ENCODE data around the gene FANCC. TPM values are rescaled to one million over a fixed set of nuclear protein-coding genes. Genes with fewer than 3 reads are reported as not detected.
A peak's percentile ranks its signal among the peaks of the same experiment; 100 is the strongest.

FANCC gene
- total RNA-seq, 1 donor from 2014 or later: 7.9 TPM

- Histone ChIP-seq H3K79me2 (ENCODE audit: insufficient read depth, low read length) (peaks cover 99% of the 10 kb centered on the region), H3K9me3 (ENCODE audit: insufficient read depth, low read depth, low read length) (no peaks in the 10 kb centered on the region), H3K27me3 (ENCODE audit: insufficient read depth, low read length) (no peaks in the 10 kb centered on the region), H2AFZ (ENCODE audit: low read depth, low read length) (no peak overlapping the region), H3K4me2 (ENCODE audit: low read length) (no peak overlapping the region), H3K9ac (ENCODE audit: low read length) (no peak overlapping the region), H3K4me3 (ENCODE audit: insufficient read depth, low read depth, low read length) (no peak overlapping the region), H3K27ac (ENCODE audit: low read depth, low read length) (no peak overlapping the region), H4K20me1 (ENCODE audit: insufficient read depth, low read length) (peaks cover 98% of the 10 kb centered on the region), H3K36me3 (ENCODE audit: insufficient read depth, low read length) (peaks cover 39% of the 10 kb centered on the region), H3K4me1 (ENCODE audit: insufficient read depth, low read length) (peaks cover 29% of the 10 kb centered on the region)
- Mint-ChIP-seq H3K27ac (ENCODE audit: unreplicated experiment) (no peak overlapping the region), H3K27me3 (ENCODE audit: low read depth, unreplicated experiment) (no peaks in the 10 kb centered on the region), H3K4me1 (ENCODE audit: low read depth, unreplicated experiment) (peaks cover 47% of the 10 kb centered on the region), H3K9me3 (ENCODE audit: unreplicated experiment) (no peaks in the 10 kb centered on the region), H3K4me3 (ENCODE audit: unreplicated experiment) (no peak overlapping the region), H3K36me3 (ENCODE audit: low read depth, unreplicated experiment) (peaks cover 9% of the 10 kb centered on the region)
- no peak for FAIRE-seq
- TF ChIP-seq EZH2 (IDR thresholded peaks at IDR 0.05; ENCODE audit: insufficient read depth, low read length) (no peak), CTCF (IDR thresholded peaks at IDR 0.05; ENCODE audit: insufficient read depth, low read depth, low read length) (no peak)
- DNase-seq (ENCODE audit: low read depth): no peak
Measured at GRCh38 chr9:95062596-95063065, 254.9 kb downstream of the FANCC start.

GRCh38 chr9:95061916-95062595, 255.5 kb downstream of the FANCC start:
- Histone ChIP-seq H3K4me1 (ENCODE audit: insufficient read depth, low read length) (peaks cover 34% of the 10 kb centered on the region), H3K36me3 (ENCODE audit: insufficient read depth, low read length) (peaks cover 39% of the 10 kb centered on the region), H3K9ac (ENCODE audit: low read length) (no peak overlapping the region), H2AFZ (ENCODE audit: low read depth, low read length) (no peak overlapping the region), H4K20me1 (ENCODE audit: insufficient read depth, low read length) (peaks cover 98% of the 10 kb centered on the region), H3K4me3 (ENCODE audit: insufficient read depth, low read depth, low read length) (no peak overlapping the region), H3K4me2 (ENCODE audit: low read length) (no peak overlapping the region), H3K27ac (ENCODE audit: low read depth, low read length) (no peak overlapping the region), H3K9me3 (ENCODE audit: insufficient read depth, low read depth, low read length) (no peaks in the 10 kb centered on the region), H3K27me3 (ENCODE audit: insufficient read depth, low read length) (no peaks in the 10 kb centered on the region), H3K79me2 (ENCODE audit: insufficient read depth, low read length) (peaks cover 99% of the 10 kb centered on the region)
- FAIRE-seq (no peak), DNase-seq (ENCODE audit: low read depth) (no peak)
- H3K27me3 Mint-ChIP-seq (ENCODE audit: low read depth, unreplicated experiment): no peaks in the 10 kb centered on the region
- H3K4me1 Mint-ChIP-seq (ENCODE audit: low read depth, unreplicated experiment): peaks cover 52% of the 10 kb centered on the region
- H3K36me3 Mint-ChIP-seq (ENCODE audit: low read depth, unreplicated experiment): peaks cover 9% of the 10 kb centered on the region
- no peak for TF ChIP-seq EZH2 (IDR thresholded peaks at IDR 0.05; ENCODE audit: insufficient read depth, low read length)
- TF ChIP-seq CTCF (IDR thresholded peaks at IDR 0.05; ENCODE audit: insufficient read depth, low read depth, low read length): no peak
- no peak overlapping the region for H3K4me3 Mint-ChIP-seq (ENCODE audit: unreplicated experiment)
- no peak overlapping the region for H3K27ac Mint-ChIP-seq (ENCODE audit: unreplicated experiment)
- H3K9me3 Mint-ChIP-seq (ENCODE audit: unreplicated experiment): no peaks in the 10 kb centered on the region

GRCh38 chr9:95060916-95061315, 256.6 kb downstream of the FANCC start:
- Histone ChIP-seq H4K20me1 (ENCODE audit: insufficient read depth, low read length) (peaks cover 98% of the 10 kb centered on the region), H3K27ac (ENCODE audit: low read depth, low read length) (peak overlapping the region; percentile 38), H2AFZ (ENCODE audit: low read depth, low read length) (no peak overlapping the region), H3K4me1 (ENCODE audit: insufficient read depth, low read length) (peaks cover 46% of the 10 kb centered on the region), H3K4me3 (ENCODE audit: insufficient read depth, low read depth, low read length) (no peak overlapping the region), H3K36me3 (ENCODE audit: insufficient read depth, low read length) (peaks cover 34% of the 10 kb centered on the region), H3K27me3 (ENCODE audit: insufficient read depth, low read length) (no peaks in the 10 kb centered on the region), H3K4me2 (ENCODE audit: low read length) (peak overlapping the region; percentile 50), H3K9me3 (ENCODE audit: insufficient read depth, low read depth, low read length) (no peaks in the 10 kb centered on the region), H3K79me2 (ENCODE audit: insufficient read depth, low read length) (peaks cover 99% of the 10 kb centered on the region), H3K9ac (ENCODE audit: low read length) (peak overlapping the region; percentile 19)
- Mint-ChIP-seq H3K9me3 (ENCODE audit: unreplicated experiment) (no peaks in the 10 kb centered on the region), H3K27me3 (ENCODE audit: low read depth, unreplicated experiment) (no peaks in the 10 kb centered on the region), H3K4me3 (ENCODE audit: unreplicated experiment) (no peak overlapping the region), H3K27ac (ENCODE audit: unreplicated experiment) (no peak overlapping the region), H3K4me1 (ENCODE audit: low read depth, unreplicated experiment) (peaks cover 59% of the 10 kb centered on the region), H3K36me3 (ENCODE audit: low read depth, unreplicated experiment) (peaks cover 9% of the 10 kb centered on the region)
- no peak for FAIRE-seq
- TF ChIP-seq EZH2 (IDR thresholded peaks at IDR 0.05; ENCODE audit: insufficient read depth, low read length): no peak
- no peak for TF ChIP-seq CTCF (IDR thresholded peaks at IDR 0.05; ENCODE audit: insufficient read depth, low read depth, low read length)
- no peak for DNase-seq (ENCODE audit: low read depth)
